Panc1 (cell line): ENCODE results near the gene ARSI. TPM values are rescaled to one million over a fixed set of nuclear protein-coding genes. Genes with fewer than 3 reads are reported as not detected.

Experiments used
- ATAC-seq: fragments of 200-7000 bp; cut with Tn5 transposase; 2 replicates; pipeline ENCODE4 v1.9.1; 2020; ENCODE audit warnings: mild to moderate bottlenecking, moderate library complexity
- BruUV-seq: library from RNA; stranded (reverse); fragments of 400-500 nt; replicated peaks from 2 replicates; lab custom pipeline; 2021; lab: Mats Ljungman, UMichigan
- CTCF ChIA-PET: fragments of 300-600 bp; sonication (Branson Sonifier 250); formaldehyde crosslinking; loops from one replicate; lab custom pipeline; 2022; ENCODE audit warnings: antibody characterized with exemption; lab: Charles Lee
- POLR2A ChIA-PET: fragments of 300-600 bp; sonication (Branson Sonifier 250); formaldehyde crosslinking; loops from one replicate; lab custom pipeline; 2022; ENCODE audit warnings: antibody characterized with exemption; lab: Charles Lee
- DNase-seq: peaks from one replicate; pipeline ENCODE4 v3.0.0-alpha.2; 2010; ENCODE audit warnings: low read depth, low spot score
- H3K27ac ChIP-seq: 2 replicates; pipeline ENCODE4 v1.5.1; 2011; ENCODE audit warnings: mild to moderate bottlenecking, low read length, inconsistent platforms
- H3K27me3 ChIP-seq: fragments of 200-500 bp; sonication (Bioruptor generic); 2 replicates; pipeline ENCODE4 v1.6.0; 2014; ENCODE audit warnings: low read length, inconsistent platforms; ENCODE audit not compliant: control insufficient read depth, insufficient read depth
- H3K36me3 ChIP-seq: fragments of 200-500 bp; sonication (Bioruptor generic); 2 replicates; pipeline ENCODE4 v1.5.1; 2014; ENCODE audit warnings: inconsistent platforms, mild to moderate bottlenecking, low read length, moderate library complexity; ENCODE audit not compliant: control insufficient read depth, insufficient read depth
- H3K4me1 ChIP-seq: 2 replicates; pipeline ENCODE4 v1.5.1; 2011; ENCODE audit warnings: inconsistent platforms, mild to moderate bottlenecking, low read length, moderate library complexity; ENCODE audit not compliant: control insufficient read depth, insufficient read depth
- H3K4me3 ChIP-seq, 2 experiments: 2 replicates each; pipeline ENCODE4 v1.5.1; 2011 to 2012; ENCODE audit warnings: low read depth in 2 of 2, low read length in 2 of 2, mild to moderate bottlenecking in 2 of 2, inconsistent platforms in 1 of 2, moderate library complexity in 1 of 2
- H3K9me3 ChIP-seq: fragments of 200-500 bp; sonication (Bioruptor generic); 2 replicates; pipeline ENCODE4 v1.5.1; 2014; ENCODE audit warnings: low read depth, mild to moderate bottlenecking, inconsistent platforms, low read length, moderate library complexity; ENCODE audit not compliant: control insufficient read depth, insufficient read depth
- CTCF ChIP-seq: fragments of 450-650 bp; IDR thresholded peaks from 2 replicates; pipeline ENCODE4 v1.5.1; 2017; ENCODE audit warnings: mild to moderate bottlenecking
- POLR2AphosphoS5 ChIP-seq: IDR thresholded peaks from 2 replicates; pipeline ENCODE4 v1.6.1; 2012; ENCODE audit warnings: mild to moderate bottlenecking, low read depth, low read length, moderate library complexity
- SIN3A ChIP-seq: IDR thresholded peaks from 2 replicates; pipeline ENCODE4 v1.6.1; 2012; ENCODE audit warnings: low read depth, mild to moderate bottlenecking, low read length, moderate library complexity, borderline replicate concordance; ENCODE audit not compliant: insufficient read depth
- TCF7L2 ChIP-seq: IDR thresholded peaks from 2 replicates; pipeline ENCODE4 v1.6.1; 2011; ENCODE audit warnings: mild to moderate bottlenecking, low read depth, low read length, inconsistent platforms
- in situ Hi-C: cut with HindIII; loops from 2 replicates; pipeline ENCODE4 v1.10.0; 2016; ENCODE audit warnings: low sequenced_read_pairs, low pct_unique_long_range_greater_than_20kb
- intact Hi-C: fragments of 100-400 bp; cut with micrococcal nuclease; formaldehyde crosslinking; loops from one replicate; pipeline ENCODE4 v1.10.0; 2022; ENCODE audit not compliant: unreplicated experiment
- total RNA-seq: library from RNA; stranded (reverse); gene quantifications from one replicate; pipeline ENCODE4 v1.2.1, GENCODE V29; 2021; ENCODE audit not compliant: unreplicated experiment
- TF ChIP-seq, protein P1 (sequence below), 2 experiments: IDR thresholded peaks; 2 replicates each; pipeline ENCODE4 v1.6.1; 2011 to 2012; ENCODE audit warnings: low read depth in 2 of 2, control low read depth in 1 of 2, low read length in 1 of 2, mild to moderate bottlenecking in 1 of 2, moderate library complexity in 1 of 2; ENCODE audit not compliant: insufficient read depth in 1 of 2

The ARSI gene
- total RNA-seq, 1 experiment from 2014 or later, result 18.6 TPM

GRCh38 chr5:150297236-150297890 lies 5.3 kb downstream of the ARSI start:
- POLR2A ChIA-PET, result no interaction called here
- Histone ChIP-seq H3K4me1 (peaks cover 39% of the 10 kb centered on the region), H3K9me3 (no peaks in the 10 kb centered on the region), H3K4me3 (no peak overlapping the region), H3K27ac (no peak overlapping the region), H3K27me3 (no peaks in the 10 kb centered on the region), H3K36me3 (no peaks in the 10 kb centered on the region)
- intact Hi-C loops (no loop called here), in situ Hi-C loops (no loop called here)
- CTCF ChIA-PET, result no interaction called here
- DNase-seq, result no peak
- ATAC-seq, result no peak
- BruUV-seq, result no TSS peak
- TF ChIP-seq CTCF, result no peak
- TF ChIP-seq SIN3A, result no peak
- TF ChIP-seq POLR2AphosphoS5, result no peak
- no peak for TF ChIP-seq TCF7L2
- TF ChIP-seq, protein P1, sequence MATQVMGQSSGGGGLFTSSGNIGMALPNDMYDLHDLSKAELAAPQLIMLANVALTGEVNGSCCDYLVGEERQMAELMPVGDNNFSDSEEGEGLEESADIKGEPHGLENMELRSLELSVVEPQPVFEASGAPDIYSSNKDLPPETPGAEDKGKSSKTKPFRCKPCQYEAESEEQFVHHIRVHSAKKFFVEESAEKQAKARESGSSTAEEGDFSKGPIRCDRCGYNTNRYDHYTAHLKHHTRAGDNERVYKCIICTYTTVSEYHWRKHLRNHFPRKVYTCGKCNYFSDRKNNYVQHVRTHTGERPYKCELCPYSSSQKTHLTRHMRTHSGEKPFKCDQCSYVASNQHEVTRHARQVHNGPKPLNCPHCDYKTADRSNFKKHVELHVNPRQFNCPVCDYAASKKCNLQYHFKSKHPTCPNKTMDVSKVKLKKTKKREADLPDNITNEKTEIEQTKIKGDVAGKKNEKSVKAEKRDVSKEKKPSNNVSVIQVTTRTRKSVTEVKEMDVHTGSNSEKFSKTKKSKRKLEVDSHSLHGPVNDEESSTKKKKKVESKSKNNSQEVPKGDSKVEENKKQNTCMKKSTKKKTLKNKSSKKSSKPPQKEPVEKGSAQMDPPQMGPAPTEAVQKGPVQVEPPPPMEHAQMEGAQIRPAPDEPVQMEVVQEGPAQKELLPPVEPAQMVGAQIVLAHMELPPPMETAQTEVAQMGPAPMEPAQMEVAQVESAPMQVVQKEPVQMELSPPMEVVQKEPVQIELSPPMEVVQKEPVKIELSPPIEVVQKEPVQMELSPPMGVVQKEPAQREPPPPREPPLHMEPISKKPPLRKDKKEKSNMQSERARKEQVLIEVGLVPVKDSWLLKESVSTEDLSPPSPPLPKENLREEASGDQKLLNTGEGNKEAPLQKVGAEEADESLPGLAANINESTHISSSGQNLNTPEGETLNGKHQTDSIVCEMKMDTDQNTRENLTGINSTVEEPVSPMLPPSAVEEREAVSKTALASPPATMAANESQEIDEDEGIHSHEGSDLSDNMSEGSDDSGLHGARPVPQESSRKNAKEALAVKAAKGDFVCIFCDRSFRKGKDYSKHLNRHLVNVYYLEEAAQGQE (IDR thresholded peaks at IDR 0.05; ENCODE audit: insufficient read depth in 1 of 2, low read depth in 2 of 2, low read length in 1 of 2), result no peak

GRCh38 chr5:150296496-150296895 lies 6.2 kb downstream of the ARSI start:
- TF ChIP-seq, protein P1 (IDR thresholded peaks at IDR 0.05; ENCODE audit: insufficient read depth in 1 of 2, low read depth in 2 of 2, low read length in 1 of 2), result no peak
- TF ChIP-seq CTCF, result no peak
- no peak for TF ChIP-seq SIN3A
- TF ChIP-seq TCF7L2, result no peak
- TF ChIP-seq POLR2AphosphoS5, result no peak
- ChIA-PET CTCF (no interaction called here), POLR2A (no interaction called here)
- Histone ChIP-seq H3K27ac (no peak overlapping the region), H3K27me3 (no peaks in the 10 kb centered on the region), H3K36me3 (no peaks in the 10 kb centered on the region), H3K9me3 (no peaks in the 10 kb centered on the region), H3K4me3 (no peak overlapping the region), H3K4me1 (peaks cover 34% of the 10 kb centered on the region)
- in situ Hi-C loops, result no loop called here
- DNase-seq (no peak), ATAC-seq (no peak)
- intact Hi-C loops, result no loop called here
- BruUV-seq, result no TSS peak
